Ammon's horn (tissue), 1 donor: Measurements from ENCODE around the gene TIMP1.
A peak's percentile ranks its signal among the peaks of the same experiment; 100 is the strongest.
"Not testable (repeated sequence)": the region's sequence is repeated elsewhere in the genome, so short reads cannot be mapped to it uniquely, and the experiment has no call there.

Experiments used
- DNase-seq: peaks from one replicate; pipeline ENCODE4 v3.0.0-alpha.2; 2016; ENCODE audit warnings: low spot score

Gene TIMP1

DNA sequence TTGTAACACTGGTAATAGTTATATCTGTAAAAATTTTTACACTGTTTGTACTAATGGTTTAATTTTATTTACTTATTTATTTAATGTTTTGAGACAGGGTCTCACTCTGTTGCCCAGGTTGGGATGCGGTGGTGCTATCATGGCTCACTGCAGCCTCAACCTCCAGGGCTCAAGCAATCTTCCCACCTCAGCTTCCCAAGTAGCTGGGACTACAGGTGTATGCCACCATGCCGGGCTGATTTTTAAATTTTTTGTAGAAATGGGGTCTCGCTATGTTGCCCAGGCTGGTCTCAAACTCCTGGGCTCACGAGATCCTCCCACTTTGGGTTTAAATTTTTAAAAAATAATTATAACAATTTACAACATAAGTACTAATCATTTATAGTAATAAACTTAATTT is 20.9 kb downstream of the TIMP1 start:
- DNase-seq, result not testable (repeated sequence)

DNA sequence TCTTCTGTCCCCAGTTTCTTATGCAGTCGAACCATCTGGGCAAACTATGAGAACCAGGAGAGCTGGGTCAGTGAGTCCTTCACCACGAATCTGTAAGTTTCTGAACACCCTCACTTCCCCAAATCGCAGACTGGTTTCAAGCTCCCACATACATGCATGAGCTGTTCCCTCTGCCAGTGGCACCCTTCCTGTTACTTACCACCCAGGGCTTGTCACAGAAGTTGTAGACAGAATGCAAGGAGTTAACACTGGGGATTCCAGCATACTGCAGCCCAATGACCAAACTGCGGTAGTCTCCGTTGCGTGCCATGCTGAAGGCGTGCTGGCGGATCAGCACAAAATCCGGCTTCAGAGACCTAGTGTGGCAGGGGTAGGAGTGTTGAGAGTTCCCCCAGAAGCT is 22.8 kb downstream of the TIMP1 start:
- DNase-seq, result no peak

DNA sequence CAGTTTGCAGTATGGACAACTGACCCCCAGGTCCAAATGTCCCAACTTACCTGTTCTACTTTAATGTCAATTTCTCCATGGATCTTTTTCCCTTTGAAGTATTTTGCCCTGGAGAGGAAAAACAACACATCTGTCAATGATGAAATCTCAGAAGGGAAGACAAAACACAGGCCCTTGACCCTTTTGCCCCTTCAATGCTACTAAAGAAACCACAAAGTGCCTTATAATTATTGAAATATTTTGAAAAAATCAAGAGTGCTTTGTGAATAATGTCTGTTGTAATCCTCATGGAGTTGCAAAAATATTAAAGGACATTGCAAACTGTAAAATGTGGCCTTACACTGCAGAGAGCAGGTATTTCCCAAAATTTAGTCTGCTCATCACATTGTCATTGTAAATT is 24.9 kb downstream of the TIMP1 start:
- no peak for DNase-seq

DNA sequence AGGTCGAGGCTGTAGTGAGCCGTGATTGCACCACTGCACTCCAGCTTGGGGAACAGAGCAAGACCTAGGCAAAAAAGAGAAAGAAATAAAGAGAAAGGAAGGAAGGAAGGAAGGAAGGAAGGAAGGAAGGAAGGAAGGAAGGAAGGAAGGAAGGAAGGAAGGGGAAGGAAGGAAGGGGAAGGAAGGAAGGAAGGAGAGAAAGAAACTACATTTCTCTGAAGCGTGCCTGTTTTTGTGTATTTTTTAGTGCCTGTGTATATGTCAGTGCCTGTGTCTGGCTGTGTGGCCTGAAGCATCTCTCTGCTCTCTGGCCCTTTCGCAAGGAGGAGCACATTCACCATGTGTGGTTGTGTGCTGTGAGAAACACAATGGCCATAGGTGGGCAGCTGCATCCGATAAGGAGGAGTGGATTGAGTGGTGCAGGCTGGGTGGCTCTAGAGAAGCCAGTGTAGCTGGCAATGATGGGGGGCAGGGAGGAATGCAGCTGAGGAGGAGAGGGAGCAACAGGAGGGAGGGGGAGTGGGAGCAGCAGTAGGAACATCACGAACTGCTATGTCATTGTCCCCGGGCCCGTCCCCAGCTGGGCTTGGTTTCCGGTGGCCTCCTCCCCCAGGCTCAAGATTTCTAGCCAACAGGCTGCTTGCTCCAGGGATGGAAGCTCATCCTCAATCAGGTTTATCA is 26.0 kb downstream of the TIMP1 start:
- DNase-seq, result peak; percentile 52

DNA sequence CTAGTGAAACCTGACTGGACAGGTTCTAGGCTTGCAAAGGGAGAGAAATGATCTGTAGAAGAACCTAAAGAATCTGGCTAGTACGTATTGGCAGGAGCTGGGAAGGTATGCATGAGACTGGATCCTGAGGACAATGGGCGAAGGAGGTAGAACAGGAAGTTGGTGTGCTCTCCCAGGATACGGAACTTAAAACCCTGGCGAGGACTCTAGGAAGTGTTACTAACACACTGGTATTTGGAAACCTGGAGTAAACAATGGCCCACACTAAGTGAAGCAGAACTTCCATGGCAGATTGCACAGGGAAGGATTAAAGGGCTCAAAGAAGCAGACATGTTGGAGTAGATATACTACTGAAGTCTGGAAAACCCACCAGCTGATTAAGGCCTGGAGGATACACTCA is 28.3 kb downstream of the TIMP1 start:
- no peak for DNase-seq

DNA sequence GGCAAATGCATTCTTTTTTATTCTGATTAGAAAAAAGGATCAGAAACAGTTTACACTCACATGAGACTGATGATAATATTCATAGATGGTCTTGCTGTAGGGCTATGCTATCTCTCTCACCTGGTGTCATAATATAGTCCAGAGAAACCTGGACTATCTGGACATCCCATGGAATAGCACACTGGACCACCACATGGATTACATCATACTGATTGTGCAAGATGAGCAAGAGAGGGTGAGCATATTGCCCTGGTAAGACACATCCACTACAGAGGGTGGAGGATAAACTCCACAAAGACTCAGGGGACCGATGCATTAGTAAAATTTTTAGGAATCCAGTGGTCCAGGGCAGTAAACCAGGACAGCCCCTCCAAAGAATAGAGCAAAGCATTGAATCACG is 29.3 kb downstream of the TIMP1 start:
- DNase-seq, result no peak

DNA sequence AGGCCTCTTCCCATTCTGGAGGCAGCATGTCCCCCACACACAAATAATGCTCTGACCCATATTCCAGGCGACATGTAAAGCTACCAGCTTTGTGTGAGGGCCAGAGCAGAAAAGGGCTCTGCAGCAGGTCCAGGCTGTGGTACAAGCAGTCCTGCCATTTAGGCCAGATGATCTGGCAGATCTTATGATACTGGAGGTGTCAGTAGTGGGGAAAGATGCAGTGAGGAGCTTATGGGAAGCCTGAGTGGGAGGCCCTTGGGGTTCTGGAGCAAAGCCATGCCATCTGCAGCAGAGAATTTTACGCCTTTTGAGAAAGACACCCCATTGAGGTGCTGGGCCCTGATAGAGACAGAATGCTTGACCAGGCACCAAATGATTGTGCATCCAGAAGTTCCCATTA is 29.7 kb downstream of the TIMP1 start:
- no peak for DNase-seq

DNA sequence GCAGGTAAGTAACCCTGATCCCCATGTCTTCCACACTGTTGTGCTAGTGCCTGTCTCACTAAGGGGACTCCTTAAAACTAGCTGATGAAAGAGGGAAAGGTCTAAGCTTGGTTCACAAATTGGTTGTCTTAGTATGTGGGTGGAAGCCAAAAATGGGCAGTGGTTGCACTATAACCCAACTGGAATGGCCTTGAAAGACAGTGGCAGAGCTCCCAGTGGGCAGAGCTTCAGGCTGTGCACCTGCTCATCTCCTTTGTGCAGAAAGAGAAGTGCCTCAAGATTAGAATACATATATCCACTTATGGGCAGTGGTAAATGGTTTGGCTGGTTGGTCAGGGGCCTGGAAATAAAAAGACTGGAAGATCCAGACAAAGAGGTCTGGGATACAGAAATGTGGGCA is 30.2 kb downstream of the TIMP1 start:
- DNase-seq, result no peak

DNA sequence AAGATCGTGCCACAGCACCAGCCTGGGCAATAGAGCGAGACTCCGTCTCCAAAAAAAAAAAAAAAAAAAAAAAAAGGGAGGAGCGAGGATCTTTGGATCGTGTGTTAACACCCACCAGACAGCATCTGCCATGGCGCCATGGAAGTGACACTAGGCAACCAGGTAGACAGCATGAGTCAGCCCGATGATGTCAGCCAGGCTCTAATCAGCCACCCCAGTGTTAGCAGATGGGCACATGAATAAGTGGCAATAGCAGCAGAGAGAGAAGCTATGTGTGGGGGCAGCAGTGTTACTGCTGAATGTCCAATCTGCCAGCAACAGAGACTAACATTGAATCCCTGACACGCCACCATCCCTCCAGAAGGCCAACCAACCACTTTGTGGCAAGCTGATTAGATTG is 30.8 kb downstream of the TIMP1 start:
- peak; percentile 60 for DNase-seq

DNA sequence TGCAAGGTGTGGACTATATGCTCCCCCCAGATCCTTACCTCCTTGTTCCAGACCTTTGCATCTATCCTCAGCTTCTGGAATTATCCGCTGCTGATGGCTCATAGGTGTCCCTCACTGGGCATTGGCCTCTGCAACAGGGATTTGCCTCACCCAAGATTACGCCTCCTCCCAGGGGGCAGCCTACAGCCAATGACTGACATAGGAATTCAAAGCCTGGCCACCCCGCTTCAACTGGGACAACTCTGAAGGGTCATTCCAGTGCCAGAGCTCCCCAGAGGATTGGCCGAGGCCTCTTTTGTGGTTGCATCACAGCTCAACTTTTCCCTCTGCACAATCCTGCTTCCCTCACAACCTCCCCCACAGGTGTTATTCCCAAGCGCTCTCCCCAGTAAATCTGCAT is 32.4 kb downstream of the TIMP1 start:
- DNase-seq, result no peak

DNA sequence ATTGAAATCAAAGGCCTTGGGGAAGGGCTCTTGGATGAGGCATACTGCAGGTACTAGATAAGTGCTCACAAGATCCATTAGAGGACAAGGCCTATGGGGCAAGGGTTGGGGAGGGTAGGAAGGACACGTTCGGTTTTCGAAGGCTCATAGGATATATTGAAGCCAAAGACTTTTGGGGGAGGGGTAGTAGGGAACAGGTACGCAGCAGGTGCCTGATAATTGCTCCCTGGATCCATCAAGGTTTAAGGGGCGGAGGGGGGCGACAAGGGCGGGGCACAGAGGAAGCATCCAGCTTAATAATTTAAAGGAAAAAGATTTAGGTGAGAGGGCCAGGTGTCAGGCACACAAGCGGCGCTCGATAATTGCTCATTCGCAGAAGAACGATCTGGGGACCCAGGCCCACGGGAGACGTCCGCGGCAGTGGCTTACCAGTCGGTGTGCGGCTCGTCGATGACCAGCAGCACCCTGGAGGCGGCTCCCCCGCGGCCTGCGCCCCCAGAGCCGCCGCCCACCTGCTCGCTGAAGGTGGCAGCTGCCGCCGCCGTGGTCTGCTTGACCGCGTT is 36.8 kb downstream of the TIMP1 start:
- no peak for DNase-seq

DNA sequence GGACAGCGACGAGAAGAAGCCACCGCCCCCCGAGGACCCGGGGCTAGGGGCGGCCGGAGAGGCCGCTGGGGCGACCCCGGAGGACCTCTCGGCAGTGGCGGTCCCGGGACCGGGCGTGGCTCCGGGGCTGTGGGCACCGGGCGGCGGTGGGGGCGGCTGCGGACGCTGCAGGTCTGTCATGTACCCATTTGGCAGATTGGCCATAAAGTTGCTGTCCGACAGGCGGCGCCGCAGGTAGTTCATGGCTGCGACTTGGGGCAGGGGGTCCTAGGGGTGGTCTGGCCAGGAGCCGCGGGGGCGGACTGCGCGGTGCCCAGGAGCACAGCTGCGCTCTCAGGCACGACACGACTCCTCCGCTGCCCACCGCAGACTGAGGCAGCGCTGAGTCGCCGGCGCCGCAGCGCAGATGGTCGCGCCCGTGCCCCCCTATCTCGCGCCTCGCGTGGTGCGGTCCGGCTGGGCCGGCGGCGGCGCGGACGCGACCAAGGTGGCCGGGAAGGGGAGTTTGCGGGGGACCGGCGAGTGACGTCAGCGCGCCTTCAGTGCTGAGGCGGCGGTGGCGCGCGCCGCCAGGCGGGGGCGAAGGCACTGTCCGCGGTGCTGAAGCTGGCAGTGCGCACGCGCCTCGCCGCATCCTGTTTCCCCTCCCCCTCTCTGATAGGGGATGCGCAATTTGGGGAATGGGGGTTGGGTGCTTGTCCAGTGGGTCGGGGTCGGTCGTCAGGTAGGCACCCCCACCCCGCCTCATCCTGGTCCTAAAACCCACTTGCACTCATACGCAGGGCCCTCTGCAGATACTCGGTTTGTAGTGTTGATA is 37.5 kb downstream of the TIMP1 start, which contains the start of gene SYN1:
Gene SYN1, minus strand, starts transcription at position 372 of the 817 bp plus-strand sequence. Its CDS starts 129 bp downstream, at position 243.
- DNase-seq, result peak; percentile 86

DNA sequence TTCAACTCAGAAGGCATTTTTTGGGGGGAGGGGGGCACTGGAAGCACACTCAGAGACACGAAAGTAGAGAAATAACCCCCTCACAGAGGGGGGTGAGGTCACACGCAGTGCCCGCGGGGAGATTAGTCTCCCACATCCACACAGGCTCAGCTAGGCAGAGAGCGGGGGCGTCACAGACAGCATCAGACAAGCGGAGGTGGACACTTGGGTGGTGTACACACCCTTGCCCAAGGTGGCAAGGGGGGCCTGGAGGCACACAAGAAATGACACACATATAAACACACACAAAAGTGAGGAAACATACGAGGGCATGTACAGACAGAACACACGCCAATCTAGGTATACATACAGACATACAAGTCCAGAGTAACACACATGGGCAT is 38.1 kb downstream of the TIMP1 start:
- DNase-seq, result no peak

DNA sequence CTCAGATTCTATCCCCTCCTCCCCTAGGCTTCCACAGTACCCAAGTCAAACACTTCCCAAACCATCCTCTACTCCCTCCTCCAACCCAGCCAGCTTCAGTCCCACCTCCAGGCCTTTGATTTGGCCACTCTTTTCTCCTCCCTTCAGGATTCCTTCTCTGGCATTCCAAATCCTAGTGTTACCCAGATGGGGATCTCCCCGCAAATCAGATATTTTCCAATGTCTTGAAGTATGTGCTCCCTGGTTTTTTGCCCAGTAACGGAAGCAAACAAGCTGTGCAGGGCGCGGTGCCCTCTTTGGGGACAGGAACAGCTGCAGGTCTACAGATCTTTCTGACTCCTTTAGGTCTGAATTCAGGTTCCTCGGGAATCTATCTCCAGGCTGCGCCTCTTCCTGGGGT is 39.6 kb downstream of the TIMP1 start:
- DNase-seq, result no peak

DNA sequence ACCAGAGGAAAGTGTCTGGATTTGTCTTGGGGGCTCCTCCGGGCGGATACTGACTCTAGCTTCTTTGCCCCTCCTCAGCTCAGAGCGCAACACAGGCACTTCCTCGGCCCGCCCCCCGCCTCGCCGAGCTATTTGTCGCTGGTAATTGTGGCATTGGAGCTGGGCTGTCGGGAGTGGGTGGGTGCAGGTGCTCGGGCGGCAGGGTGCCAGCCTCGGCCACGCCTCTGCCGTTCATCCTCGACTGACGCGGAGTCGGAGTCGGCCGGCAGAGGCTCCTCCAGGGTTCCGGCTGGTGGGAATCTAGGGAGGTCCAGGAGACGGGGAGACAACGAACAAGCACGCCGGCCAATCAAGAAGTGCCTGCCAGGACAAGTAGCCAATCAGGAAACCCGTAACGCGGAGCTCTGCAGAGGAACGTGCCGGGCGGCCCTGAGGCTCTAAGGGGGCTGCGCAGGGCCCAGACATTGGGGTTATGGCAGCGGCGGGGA is 41.3 kb downstream of the TIMP1 start:
- peak; percentile 70 for DNase-seq

DNA sequence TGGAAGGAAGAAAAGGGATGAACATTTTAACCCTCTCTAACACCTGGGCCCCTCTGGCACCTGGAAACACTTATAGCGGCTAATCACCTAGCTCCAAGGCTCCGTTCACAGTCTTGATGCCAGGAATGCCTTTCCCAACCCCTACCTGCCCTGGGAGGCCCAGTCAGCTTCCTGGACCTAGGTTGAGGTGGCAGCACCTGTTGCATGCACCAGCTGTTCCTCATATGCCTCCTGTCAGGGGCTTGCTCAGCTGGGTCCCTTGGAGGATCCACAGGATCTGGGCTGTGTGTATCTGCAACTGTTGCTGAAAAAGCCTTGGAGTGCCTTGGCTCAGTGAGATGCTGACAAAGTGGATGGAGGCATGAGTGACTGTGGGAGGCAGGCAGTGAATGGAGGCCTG is 43.1 kb downstream of the TIMP1 start:
- DNase-seq, result no peak

DNA sequence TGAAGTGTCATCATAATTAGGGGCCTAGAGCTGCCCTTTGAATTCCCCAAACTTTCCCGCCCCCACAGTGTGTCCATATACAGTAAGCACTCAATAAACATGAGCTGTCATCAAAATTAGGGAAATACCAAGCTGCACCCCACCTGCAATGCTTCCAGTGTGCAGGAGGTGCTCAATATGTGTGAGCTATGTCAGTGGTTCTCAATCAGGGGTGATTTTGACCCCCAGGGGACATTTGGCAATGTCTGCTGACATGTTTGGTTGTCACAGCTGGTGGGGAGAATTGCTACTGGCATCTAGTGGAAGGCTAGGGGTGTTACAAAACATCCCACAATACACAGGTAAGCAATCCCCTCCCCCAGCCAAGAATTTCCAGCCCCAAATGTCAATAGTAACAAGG is 46.7 kb downstream of the TIMP1 start:
- no peak for DNase-seq

DNA sequence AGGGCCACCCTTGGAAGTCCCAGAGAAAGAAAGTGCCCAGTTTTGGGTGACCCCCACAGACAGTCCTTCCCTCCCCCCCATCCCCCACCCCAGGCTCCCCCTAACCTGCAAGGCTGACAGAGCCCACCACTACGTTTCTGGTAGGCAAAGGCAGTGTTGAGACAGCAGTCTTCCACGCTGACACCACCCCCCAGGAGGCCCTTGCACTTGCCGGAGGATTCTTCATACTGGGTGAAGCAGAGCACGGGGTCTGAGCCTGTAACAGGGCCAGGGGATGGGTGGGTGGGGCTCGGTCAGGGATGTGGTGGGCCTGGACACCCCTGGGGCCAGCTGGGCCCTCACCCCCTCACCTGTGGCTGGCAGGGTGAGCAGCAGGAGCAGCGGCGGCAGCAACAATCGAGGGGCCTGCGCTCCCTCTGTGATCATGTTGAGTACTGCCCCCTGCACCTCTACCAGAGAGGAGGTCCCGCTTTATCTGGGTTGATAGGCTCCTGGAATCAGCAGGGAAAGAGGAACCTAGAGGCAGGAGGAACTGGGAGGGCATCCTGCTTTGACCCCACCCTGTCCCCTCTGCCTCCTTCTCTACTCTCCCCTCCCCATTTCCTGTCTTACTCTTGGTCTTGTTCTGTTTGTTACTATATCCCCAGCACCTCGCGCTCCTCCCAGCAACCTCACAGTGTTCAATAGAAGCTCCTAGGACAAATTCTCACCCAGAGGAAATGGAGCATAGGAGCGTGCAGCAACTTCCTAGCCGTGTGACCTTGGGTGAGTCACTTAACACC is 47.4 kb downstream of the TIMP1 start, which contains the start of gene CFP:
Gene CFP, minus strand, starts transcription at position 512 of the 782 bp plus-strand sequence. Its CDS starts 86 bp downstream, at position 426.
- no peak for DNase-seq

DNA sequence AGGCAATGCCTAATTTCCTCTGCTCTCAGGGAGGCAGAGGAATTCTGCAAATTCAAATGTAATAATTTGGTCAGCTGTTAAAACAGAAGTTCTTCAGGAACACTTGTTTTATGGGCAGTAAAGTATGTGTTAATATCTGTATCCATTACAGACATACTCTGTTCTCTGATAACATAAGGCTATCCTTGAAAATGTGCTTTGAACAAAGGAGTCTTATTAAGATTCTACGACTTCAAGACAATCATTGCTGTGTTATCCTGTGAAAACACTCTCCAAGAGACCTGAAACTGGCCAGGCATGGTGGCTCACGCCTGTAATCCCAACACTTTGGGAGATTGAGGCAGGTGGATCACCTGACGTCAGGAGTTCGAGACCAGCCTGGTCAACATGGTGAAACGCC is 49.4 kb downstream of the TIMP1 start:
- DNase-seq, result no peak

DNA sequence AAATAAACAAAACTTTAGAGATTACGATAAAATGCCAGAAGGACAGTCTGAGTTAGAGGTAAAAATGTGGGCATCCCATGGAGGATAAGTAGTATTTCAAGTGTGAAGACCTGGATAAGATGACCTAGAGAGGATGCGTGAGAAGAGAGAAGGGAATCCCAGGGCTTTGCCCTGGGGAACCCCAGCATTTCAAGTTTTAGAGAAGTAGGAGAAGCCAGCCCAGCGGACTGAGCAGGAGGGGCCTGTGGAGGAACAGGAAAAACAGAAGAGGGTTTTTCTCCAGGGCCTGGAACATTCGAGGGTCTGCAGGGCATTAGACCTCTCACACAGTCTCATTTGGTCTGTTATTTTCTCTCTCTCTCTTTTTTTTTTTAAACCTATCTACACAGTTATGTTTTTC is 50.4 kb downstream of the TIMP1 start:
- no peak for DNase-seq

DNA sequence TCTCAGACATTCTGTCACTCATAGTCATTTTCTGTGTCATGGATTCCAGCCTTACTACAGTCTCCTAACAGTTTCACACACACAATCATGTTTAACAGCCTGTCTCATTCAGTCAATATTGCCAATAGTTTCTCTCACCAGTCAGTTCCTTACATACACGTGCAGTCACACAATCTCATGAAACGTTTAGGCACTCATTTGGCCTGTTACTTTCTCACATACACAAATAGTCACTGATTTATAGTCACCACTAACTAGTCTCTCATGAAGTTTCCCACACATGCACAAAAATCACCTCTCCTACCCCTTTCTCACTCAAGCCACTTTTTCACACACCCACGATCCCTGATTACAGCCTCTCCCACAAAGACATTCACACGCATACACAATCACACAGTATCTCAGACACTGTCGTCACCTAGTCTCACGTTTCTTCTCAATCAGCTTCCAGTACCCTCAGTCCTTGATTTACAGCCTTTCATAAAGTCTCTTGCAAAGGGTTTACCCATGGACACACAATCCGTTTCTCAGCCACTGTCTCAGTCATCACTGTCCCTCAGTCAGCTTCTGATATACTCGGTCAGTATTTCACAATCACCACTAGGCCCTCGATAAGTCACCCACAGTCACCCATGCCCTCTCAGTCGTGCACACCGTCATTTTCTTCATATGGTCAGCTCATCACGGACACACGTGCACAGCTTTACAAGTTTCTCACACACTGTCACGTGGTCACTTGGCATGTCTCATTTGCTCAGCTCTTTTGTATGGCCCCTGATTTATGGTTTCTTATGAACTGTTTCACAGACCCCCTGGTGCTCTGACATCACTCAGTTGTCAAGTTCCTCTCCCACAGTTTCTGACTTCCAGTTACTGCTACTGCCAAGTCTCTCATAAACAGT is 51.7 kb downstream of the TIMP1 start:
- DNase-seq, result no peak
